ENCODE data around the gene KCNH4. TPM values are rescaled to one million over a fixed set of nuclear protein-coding genes. Genes with fewer than 3 reads are reported as not detected.
A peak's percentile ranks its signal among the peaks of the same experiment; 100 is the strongest.

The KCNH4 gene
- total and polyA plus RNA-seq, 2 of the 13 experiments (the other 11 are each of a cell fraction or from before 2014, with no cell fraction given) = 0.01 to 0.09 TPM

- TF ChIP-seq FOSL2 (CRISPR knock-in tag; IDR thresholded peaks at IDR 0.05) (0 out of 2 replicates have a peak, but pooled peaks have one; percentile 8), ZNF251 (CRISPR knock-in tag; IDR thresholded peaks at IDR 0.05) (no peak), ZNF558 (CRISPR knock-in tag; IDR thresholded peaks at IDR 0.05; ENCODE audit: borderline replicate concordance) (peak; percentile 72; the same call in 1 of the 2 replicates), ZNF503 (CRISPR knock-in tag; IDR thresholded peaks at IDR 0.05) (no peak), ZNF430 (CRISPR knock-in tag; IDR thresholded peaks at IDR 0.05) (peak; percentile 90), RELA (CRISPR knock-in tag; IDR thresholded peaks at IDR 0.05) (no peak; the same call in 1 of the 2 replicates), ZNF841 (CRISPR knock-in tag; IDR thresholded peaks at IDR 0.05; ENCODE audit: borderline replicate concordance) (0 out of 2 replicates have a peak, but pooled peaks have one; percentile 84), GATAD2A (CRISPR knock-in tag; IDR thresholded peaks at IDR 0.05) (no peak; the same call in none of the 2 replicates), SAFB2 (CRISPR knock-in tag; IDR thresholded peaks at IDR 0.05; ENCODE audit: borderline replicate concordance, low read depth) (0 out of 2 replicates have a peak, but pooled peaks have one; percentile 69), POLR2G (IDR thresholded peaks at IDR 0.05; ENCODE audit: low read depth, low read length) (peak; percentile 85), HMGA1 (CRISPR knock-in tag; conservative IDR thresholded peaks at IDR 0.05) (no peak), HOXD1 (CRISPR knock-in tag; IDR thresholded peaks at IDR 0.05) (peak; percentile 41), ARNT2 (CRISPR knock-in tag; IDR thresholded peaks at IDR 0.05; ENCODE audit: low read depth) (peak; percentile 98), SMARCE1 (IDR thresholded peaks at IDR 0.05; ENCODE audit: borderline replicate concordance) (no peak)
- TF ChIP-seq, protein P1, sequence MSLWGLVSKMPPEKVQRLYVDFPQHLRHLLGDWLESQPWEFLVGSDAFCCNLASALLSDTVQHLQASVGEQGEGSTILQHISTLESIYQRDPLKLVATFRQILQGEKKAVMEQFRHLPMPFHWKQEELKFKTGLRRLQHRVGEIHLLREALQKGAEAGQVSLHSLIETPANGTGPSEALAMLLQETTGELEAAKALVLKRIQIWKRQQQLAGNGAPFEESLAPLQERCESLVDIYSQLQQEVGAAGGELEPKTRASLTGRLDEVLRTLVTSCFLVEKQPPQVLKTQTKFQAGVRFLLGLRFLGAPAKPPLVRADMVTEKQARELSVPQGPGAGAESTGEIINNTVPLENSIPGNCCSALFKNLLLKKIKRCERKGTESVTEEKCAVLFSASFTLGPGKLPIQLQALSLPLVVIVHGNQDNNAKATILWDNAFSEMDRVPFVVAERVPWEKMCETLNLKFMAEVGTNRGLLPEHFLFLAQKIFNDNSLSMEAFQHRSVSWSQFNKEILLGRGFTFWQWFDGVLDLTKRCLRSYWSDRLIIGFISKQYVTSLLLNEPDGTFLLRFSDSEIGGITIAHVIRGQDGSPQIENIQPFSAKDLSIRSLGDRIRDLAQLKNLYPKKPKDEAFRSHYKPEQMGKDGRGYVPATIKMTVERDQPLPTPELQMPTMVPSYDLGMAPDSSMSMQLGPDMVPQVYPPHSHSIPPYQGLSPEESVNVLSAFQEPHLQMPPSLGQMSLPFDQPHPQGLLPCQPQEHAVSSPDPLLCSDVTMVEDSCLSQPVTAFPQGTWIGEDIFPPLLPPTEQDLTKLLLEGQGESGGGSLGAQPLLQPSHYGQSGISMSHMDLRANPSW (CRISPR knock-in tag; IDR thresholded peaks at IDR 0.05; ENCODE audit: borderline replicate concordance) = no peak
- TF ChIP-seq, protein P2, sequence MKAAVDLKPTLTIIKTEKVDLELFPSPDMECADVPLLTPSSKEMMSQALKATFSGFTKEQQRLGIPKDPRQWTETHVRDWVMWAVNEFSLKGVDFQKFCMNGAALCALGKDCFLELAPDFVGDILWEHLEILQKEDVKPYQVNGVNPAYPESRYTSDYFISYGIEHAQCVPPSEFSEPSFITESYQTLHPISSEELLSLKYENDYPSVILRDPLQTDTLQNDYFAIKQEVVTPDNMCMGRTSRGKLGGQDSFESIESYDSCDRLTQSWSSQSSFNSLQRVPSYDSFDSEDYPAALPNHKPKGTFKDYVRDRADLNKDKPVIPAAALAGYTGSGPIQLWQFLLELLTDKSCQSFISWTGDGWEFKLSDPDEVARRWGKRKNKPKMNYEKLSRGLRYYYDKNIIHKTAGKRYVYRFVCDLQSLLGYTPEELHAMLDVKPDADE (CRISPR knock-in tag; IDR thresholded peaks at IDR 0.05) = peak; percentile 91; the same call in 1 of the 2 replicates
- TF ChIP-seq, protein P3, sequence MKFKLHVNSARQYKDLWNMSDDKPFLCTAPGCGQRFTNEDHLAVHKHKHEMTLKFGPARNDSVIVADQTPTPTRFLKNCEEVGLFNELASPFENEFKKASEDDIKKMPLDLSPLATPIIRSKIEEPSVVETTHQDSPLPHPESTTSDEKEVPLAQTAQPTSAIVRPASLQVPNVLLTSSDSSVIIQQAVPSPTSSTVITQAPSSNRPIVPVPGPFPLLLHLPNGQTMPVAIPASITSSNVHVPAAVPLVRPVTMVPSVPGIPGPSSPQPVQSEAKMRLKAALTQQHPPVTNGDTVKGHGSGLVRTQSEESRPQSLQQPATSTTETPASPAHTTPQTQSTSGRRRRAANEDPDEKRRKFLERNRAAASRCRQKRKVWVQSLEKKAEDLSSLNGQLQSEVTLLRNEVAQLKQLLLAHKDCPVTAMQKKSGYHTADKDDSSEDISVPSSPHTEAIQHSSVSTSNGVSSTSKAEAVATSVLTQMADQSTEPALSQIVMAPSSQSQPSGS (CRISPR knock-in tag; IDR thresholded peaks at IDR 0.05) = peak; percentile 50; the same call in 1 of the 2 replicates
- TF ChIP-seq, protein P4, sequence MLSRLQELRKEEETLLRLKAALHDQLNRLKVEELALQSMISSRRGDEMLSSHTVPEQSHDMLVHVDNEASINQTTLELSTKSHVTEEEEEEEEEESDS (CRISPR knock-in tag; IDR thresholded peaks at IDR 0.05; ENCODE audit: borderline replicate concordance) = no peak; the same call in 1 of the 2 replicates
These were observed 3.1 kb upstream of the KCNH4 start (continued) for GRCh38 chr17:42183741-42184711.

Measured in HepG2 (cell line).